HG02840 (cell line): ENCODE data around the gene C5orf22.
"Not testable (repeated sequence)": the region's sequence is repeated elsewhere in the genome, so short reads cannot be mapped to it uniquely, and the experiment has no call there.

Source experiments
- ATAC-seq: cut with Tn5 transposase; IDR thresholded peaks from one replicate; pipeline ENCODE4 v1.9.1; 2021; ENCODE audit warnings: mild to moderate bottlenecking, moderate library complexity, moderate number of reproducible peaks; ENCODE audit not compliant: unreplicated experiment, low FRiP score

Gene C5orf22

GRCh38 chr5:31551878-31552277 lies 19.8 kb downstream of the C5orf22 start:
- no peak for ATAC-seq

DNA sequence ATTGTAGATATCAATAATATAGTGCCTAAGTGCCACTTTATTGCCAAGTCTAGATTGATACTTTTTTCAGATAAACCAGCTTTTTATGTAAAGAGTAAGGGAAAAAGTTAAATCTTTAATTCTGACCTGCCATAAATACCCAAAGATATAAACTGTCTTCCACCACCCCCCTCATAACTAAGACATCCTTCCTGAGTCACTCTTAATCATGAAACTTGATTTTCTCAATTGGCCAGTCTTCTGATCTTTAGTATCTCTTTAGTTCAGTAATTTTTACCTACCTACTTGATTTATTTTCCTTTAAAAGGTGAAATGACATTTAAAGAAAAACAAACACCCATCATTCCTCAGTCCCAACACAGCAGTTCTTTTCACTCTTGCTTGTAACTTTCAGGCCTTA lies 21.8 kb downstream of the C5orf22 start:
- ATAC-seq: no peak

DNA sequence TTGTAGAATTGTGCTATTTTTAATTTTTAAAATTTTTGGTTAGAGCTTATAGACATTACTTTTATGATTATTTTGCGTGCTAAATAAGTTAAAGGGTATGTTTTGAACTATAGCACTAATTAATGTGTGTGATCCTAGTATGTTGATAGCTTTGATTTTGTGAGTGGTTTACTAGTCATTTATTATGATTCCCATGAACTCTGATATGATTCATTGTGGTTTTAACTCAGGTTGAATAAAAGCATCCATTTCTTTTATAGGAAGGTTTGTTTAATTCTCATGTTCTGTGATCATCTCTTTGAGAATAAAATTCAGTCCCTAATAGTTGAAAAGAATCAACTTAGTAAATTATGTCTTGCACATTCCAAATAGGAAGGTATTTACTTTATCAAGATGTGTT lies 22.5 kb downstream of the C5orf22 start:
- no peak for ATAC-seq

DNA sequence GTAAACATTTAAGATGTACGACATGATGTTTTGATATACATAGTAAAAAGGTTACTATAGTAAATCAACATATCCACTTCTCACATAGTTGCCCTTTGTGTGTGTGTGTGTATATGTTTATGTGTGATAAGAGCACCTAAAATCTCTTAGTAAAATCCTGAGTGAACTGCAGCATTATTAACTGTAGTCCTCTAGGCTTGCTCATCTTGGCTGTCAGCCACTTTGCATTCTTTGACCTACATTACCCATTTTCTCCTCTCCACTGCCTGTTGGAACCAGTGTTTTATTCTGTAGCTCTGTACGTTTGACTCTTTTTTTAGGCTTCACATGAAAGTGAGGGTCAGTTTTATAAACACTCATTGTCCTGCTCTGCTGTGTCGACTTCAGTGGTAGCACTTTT lies 24.4 kb downstream of the C5orf22 start:
- ATAC-seq: no peak

DNA sequence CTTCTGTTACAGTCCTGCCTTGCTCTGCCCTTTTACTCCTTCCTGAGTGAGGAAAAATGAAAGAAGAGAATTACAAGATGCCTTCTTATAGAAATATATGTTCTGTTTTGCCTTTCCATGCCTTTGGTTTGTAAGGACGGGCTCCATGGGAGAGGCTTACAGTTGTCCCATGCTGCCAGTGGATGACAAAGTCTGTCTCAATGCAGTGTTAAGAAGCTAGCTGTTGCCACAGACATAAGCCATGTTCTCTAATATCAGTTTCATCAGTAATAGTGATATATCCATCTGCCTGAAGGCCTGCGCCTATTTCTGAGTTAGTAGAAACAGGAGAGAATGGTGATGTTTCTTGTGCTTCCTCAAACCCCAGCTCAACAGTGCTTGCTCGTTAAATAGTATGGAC lies 27.8 kb downstream of the C5orf22 start:
- ATAC-seq: no peak

GRCh38 chr5:31561946-31562345 lies 29.8 kb downstream of the C5orf22 start:
- ATAC-seq: no peak

- no peak for ATAC-seq
Measured at GRCh38 chr5:31563216-31563615, 31.1 kb downstream of the C5orf22 start.

DNA sequence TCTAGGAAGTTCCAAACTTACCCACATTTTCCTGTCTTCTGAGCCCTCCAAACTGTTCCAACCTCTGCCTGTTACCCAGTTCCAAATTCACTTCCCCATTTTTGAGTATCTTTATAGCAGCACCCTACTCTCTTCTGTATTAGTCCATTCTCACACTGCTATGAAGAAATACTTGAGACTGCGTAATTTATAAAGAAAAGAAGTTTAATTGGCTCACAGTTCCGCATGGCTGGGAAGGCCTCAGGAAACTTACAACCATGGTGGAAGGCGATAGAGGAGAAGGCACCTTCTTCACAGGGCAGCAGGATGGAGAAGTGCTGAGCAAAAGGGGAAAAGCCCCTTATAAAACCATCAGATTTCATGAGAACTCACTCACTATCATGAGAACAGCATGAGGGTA lies 34.3 kb downstream of the C5orf22 start:
- not testable (repeated sequence) for ATAC-seq

- ATAC-seq: no peak
Measured at GRCh38 chr5:31568302-31568835, 36.3 kb downstream of the C5orf22 start.

DNA sequence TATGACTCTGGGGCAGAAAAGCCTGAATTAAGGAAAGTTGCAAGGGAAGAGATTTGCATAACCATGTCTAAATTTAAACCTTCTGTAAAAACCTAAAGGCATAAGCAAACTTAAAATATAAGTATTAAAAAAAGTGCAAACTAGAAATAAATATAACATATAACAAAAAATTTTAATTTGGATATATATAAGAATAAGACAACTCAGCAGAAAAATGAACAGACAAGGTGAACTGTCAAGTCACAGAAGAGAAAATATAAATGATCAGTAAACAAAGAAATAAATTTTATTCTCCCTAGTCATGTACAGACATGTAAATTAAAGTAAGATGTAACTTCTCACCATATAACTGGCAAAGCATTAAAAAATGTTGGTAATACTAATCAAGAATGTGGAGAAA lies 37.0 kb downstream of the C5orf22 start:
- ATAC-seq: no peak

DNA sequence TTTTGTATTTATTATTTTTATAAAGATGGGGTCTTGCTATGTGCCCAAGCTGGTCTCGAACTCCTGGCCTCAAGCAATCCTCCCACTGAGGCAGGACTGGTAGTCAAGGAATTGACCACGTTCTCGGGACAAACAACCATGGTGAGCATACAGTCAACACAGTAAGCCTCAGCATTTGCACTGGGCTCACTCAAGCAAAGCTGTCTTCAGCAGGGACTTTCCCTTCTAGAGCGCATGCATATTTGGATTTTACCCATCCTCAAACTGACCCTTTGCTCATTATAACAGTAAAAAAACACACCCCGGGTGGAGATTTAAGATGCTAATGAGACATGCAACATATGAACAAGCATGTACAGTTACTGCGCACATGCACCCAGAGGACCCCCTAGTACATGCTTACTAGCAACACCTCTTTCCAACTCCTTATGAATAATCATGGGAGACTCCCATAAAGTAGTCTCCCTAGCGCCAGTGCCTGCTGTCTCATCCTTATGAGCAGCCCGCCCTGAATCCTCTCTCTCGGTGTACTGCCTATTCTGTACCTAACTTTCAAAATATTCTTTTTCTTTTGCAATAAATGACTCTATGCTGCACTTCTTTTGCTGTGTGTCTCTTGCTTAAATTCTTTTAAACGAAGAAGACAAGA lies 41.5 kb downstream of the C5orf22 start:
- ATAC-seq: peak; percentile 70

GRCh38 chr5:31574772-31575171 lies 42.7 kb downstream of the C5orf22 start:
- ATAC-seq: no peak

GRCh38 chr5:31577438-31577837 lies 45.3 kb downstream of the C5orf22 start:
- ATAC-seq: no peak

GRCh38 chr5:31579558-31579957 lies 47.5 kb downstream of the C5orf22 start:
- no peak for ATAC-seq

- no peak for ATAC-seq
Measured at GRCh38 chr5:31581498-31582099, 49.5 kb downstream of the C5orf22 start.

DNA sequence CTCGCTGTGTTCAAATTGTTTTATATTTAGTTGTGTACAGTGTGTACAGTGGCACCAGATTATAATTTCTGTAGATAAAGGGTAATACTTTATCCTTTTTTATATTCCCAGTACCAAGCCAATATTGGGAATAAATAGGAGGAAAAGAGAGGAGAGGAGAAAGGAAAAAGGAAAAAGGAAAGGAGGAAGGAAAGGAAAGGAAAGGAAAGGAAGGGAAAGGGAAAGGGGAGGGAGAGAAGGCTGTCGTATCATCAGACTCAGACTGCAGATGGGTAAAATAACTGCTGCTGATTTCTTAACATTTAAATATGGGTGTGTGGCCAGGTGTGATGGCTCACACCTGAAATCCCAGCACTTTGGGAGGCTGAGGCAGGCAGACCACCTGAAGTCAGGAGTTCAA lies 51.0 kb downstream of the C5orf22 start:
- no peak for ATAC-seq

DNA sequence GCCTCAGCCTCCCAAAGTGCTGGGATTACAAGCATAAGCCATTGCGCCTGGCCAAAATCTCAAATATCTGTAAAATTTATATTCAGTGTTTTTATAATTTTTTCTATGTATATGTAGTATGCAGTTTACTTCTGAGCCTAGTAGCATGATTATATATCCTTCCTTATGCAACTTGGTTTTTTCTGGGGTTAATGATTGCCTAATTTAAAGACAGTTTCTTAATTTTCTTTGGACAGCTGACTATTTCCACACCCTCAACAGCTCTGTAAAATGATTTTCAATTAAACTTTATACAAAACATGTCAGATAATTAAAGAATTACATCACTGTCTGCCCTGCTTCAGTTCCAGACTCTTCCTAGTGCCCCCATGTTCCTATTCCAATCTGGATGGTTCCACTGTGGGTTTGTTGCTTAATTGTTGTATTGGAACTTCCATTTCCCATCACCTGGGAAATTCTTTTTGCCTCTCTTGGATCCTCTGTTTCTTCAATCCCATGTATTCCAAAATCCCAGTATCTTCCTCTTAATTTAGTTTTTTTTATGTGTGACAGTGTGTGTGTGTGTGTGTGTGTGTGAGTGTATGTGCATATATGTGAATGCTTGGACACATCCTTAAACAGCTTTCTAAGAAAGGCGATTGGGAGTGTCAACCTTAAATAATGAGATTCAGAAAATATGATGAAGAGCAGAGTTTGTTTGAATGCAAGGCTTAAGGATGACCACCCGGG lies 53.2 kb downstream of the C5orf22 start:
- ATAC-seq: no peak

GRCh38 chr5:31585895-31586270 lies 53.8 kb downstream of the C5orf22 start:
- ATAC-seq: no peak

- ATAC-seq: no peak
Measured at GRCh38 chr5:31587546-31587945, 55.4 kb downstream of the C5orf22 start.

DNA sequence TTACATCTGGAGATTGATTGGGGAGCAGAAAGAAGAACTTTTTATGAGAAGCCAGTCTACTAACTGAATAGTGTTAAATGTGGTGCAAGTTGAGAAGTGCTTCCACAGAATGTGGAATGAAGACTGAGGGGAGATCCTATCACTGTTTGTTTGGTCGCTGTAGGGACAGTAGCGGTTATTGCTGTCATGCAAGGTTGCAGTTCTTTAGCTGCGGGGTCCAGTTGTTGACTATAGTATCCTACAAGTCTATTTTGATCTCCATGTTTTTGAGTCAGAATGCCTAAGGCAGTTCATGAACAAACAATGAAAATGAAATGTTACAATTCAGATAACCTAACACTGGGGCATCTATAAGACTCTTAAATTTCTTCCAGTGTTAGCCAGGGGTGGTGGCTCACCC lies 61.6 kb downstream of the C5orf22 start:
- ATAC-seq: no peak

- ATAC-seq: no peak
Measured at GRCh38 chr5:31596354-31596753, 64.3 kb downstream of the C5orf22 start.
